Stimulated activated CD4-positive, alpha-beta T cell treated with anti-CD3 and anti-CD28 coated beads, Interleukin-1b, Interleukin-23, amount 100 ng/mL, for 1 hour (primary cell): ENCODE results near the gene FAM162A.
"Not testable (repeated sequence)": the region's sequence is repeated elsewhere in the genome, so short reads cannot be mapped to it uniquely, and the experiment has no call there.

Source experiments
- DNase-seq, 2 donors: peaks; one replicate each; pipeline ENCODE4 v3.0.0-alpha.2; 2020; ENCODE audit warnings: low read depth in 2 of 2

The FAM162A gene

GRCh38 chr3:122416966-122417365 lies 33.0 kb downstream of the FAM162A start:
- DNase-seq: no peak

GRCh38 chr3:122421101-122421500 lies 37.1 kb downstream of the FAM162A start:
- no peak for DNase-seq

GRCh38 chr3:122421836-122422235 lies 37.9 kb downstream of the FAM162A start:
- DNase-seq: no peak

- no peak for DNase-seq
Observed at GRCh38 chr3:122427857-122428471, 44.0 kb downstream of the FAM162A start.

- no peak for DNase-seq
Observed at GRCh38 chr3:122430371-122430770, 46.4 kb downstream of the FAM162A start.

- no peak for DNase-seq
Observed at GRCh38 chr3:122435950-122436349, 52.0 kb downstream of the FAM162A start.

GRCh38 chr3:122443090-122443489 lies 59.1 kb downstream of the FAM162A start:
- DNase-seq: no peak

GRCh38 chr3:122443762-122444490 lies 59.9 kb downstream of the FAM162A start:
- not testable (repeated sequence) for DNase-seq

GRCh38 chr3:122444491-122444887 lies 60.5 kb downstream of the FAM162A start:
- not testable (repeated sequence) for DNase-seq

GRCh38 chr3:122448218-122448617 lies 64.2 kb downstream of the FAM162A start:
- not testable (repeated sequence) for DNase-seq

GRCh38 chr3:122451371-122451770 lies 67.4 kb downstream of the FAM162A start:
- DNase-seq: no peak

- DNase-seq: no peak
Observed at GRCh38 chr3:122456074-122456473, 72.1 kb downstream of the FAM162A start.

- no peak for DNase-seq
Observed at GRCh38 chr3:122457706-122458105, 73.7 kb downstream of the FAM162A start.

GRCh38 chr3:122458992-122459391 lies 75.0 kb downstream of the FAM162A start:
- no peak for DNase-seq

GRCh38 chr3:122461806-122462205 lies 77.8 kb downstream of the FAM162A start:
- no peak for DNase-seq
